BLaER1 treated with 17β-estradiol and CSF1 and Interleukin-3, amounts not matched to agents 10 nM and 100 nM (cell line): ENCODE data around the gene NFAT5.
"Not testable (repeated sequence)": the region's sequence is repeated elsewhere in the genome, so short reads cannot be mapped to it uniquely, and the experiment has no call there.

ENCODE experiments used
- H3K27ac ChIP-seq, 11 experiments: shearing (Covaris generic); formaldehyde crosslinking; 2 replicates each; pipeline ENCODE4 v1.8.1; 2022
- H3K27me3 ChIP-seq, 11 experiments: shearing (Covaris generic); formaldehyde crosslinking; 2 replicates each; pipeline ENCODE4 v1.8.1; 2022
- H3K36me3 ChIP-seq, 11 experiments: shearing (Covaris generic); formaldehyde crosslinking; 2 replicates each; pipeline ENCODE4 v1.8.1; 2022
- H3K4me1 ChIP-seq, 10 experiments: shearing (Covaris generic); formaldehyde crosslinking; 2 replicates each; pipeline ENCODE4 v1.8.1; 2022
- H3K4me2 ChIP-seq, 11 experiments: shearing (Covaris generic); formaldehyde crosslinking; 2 replicates each; pipeline ENCODE4 v1.8.1; 2022
- H3K4me3 ChIP-seq, 10 experiments: shearing (Covaris generic); formaldehyde crosslinking; 2 replicates each; pipeline ENCODE4 v1.8.1; 2022
- H3K9ac ChIP-seq, 11 experiments: shearing (Covaris generic); formaldehyde crosslinking; 2 replicates each; pipeline ENCODE4 v1.8.1; 2022
- H3K9me3 ChIP-seq, 11 experiments: shearing (Covaris generic); formaldehyde crosslinking; replicated peaks in 1 of 11; 2 replicates each; pipeline ENCODE4 v1.8.1; 2022
- H4K20me1 ChIP-seq, 11 experiments: shearing (Covaris generic); formaldehyde crosslinking; 2 replicates each; pipeline ENCODE4 v1.8.1; 2022
- Cebpa-rat ChIP-seq, 11 experiments: shearing (Covaris generic); IDR thresholded peaks; 2 replicates each; pipeline ENCODE4 v1.8.1; 2022

The NFAT5 gene

GRCh38 chr16:69542974-69543373, 22.8 kb upstream of the NFAT5 start:
- H3K4me2 ChIP-seq: peak overlapping the region in 4 of 11 experiments; percentile 29 to 66 (median 50); a peak in 7 of 22 replicates
- H3K9ac ChIP-seq: no peak overlapping the region
- TF ChIP-seq Cebpa-rat (IDR thresholded peaks at IDR 0.05): no peak
- H3K4me3 ChIP-seq: no peak overlapping the region
- no peaks in the 10 kb centered on the region for H3K36me3 ChIP-seq
- H3K9me3 ChIP-seq: peaks cover 0 to 7% (median 0%) of the 10 kb centered on the region in 11 experiments; a peak in 2 of 22 replicates
- H4K20me1 ChIP-seq: no peaks in the 10 kb centered on the region
- peaks cover 1 to 65% (median 40%) of the 10 kb centered on the region in 10 experiments; a peak in 18 of 20 replicates for H3K4me1 ChIP-seq
- H3K27me3 ChIP-seq: no peaks in the 10 kb centered on the region
- no peak overlapping the region for H3K27ac ChIP-seq

GRCh38 chr16:69544088-69544487, 21.7 kb upstream of the NFAT5 start:
- H3K36me3 ChIP-seq: no peaks in the 10 kb centered on the region
- no peak overlapping the region for H3K27ac ChIP-seq
- H3K9ac ChIP-seq: no peak overlapping the region
- H4K20me1 ChIP-seq: no peaks in the 10 kb centered on the region
- H3K9me3 ChIP-seq: no peaks in the 10 kb centered on the region; a peak in 1 of 22 replicates
- H3K4me2 ChIP-seq: peak overlapping the region in 5 of 11 experiments; percentile 6 to 66 (median 37); a peak in 8 of 22 replicates
- TF ChIP-seq Cebpa-rat (IDR thresholded peaks at IDR 0.05): no peak
- H3K4me1 ChIP-seq: peaks cover 0 to 53% (median 36%) of the 10 kb centered on the region in 10 experiments; a peak in 16 of 20 replicates
- no peaks in the 10 kb centered on the region for H3K27me3 ChIP-seq
- H3K4me3 ChIP-seq: no peak overlapping the region

- H3K4me3 ChIP-seq, H3K9me3 ChIP-seq, H3K9ac ChIP-seq, H3K4me2 ChIP-seq, H4K20me1 ChIP-seq, H3K27me3 ChIP-seq, H3K27ac ChIP-seq, H3K36me3 ChIP-seq: not testable (repeated sequence)
- peaks cover 0 to 28% (median 15%) of the 10 kb centered on the region in 10 experiments; a peak in 16 of 20 replicates for H3K4me1 ChIP-seq
These were observed 19.1 kb upstream of the NFAT5 start for GRCh38 chr16:69546663-69547062.

- Histone ChIP-seq H4K20me1 (no peaks in the 10 kb centered on the region), H3K4me1 (peaks cover 0 to 20% (median 12%) of the 10 kb centered on the region in 10 experiments; a peak in 13 of 20 replicates), H3K4me3 (no peak overlapping the region), H3K9ac (no peak overlapping the region), H3K9me3 (no peaks in the 10 kb centered on the region), H3K27me3 (no peaks in the 10 kb centered on the region), H3K4me2 (no peak overlapping the region), H3K36me3 (no peaks in the 10 kb centered on the region), H3K27ac (no peak overlapping the region)
- TF ChIP-seq Cebpa-rat (IDR thresholded peaks at IDR 0.05): no peak
These were observed 12.4 kb upstream of the NFAT5 start for GRCh38 chr16:69553332-69553731.

- no peaks in the 10 kb centered on the region for H3K9me3 ChIP-seq
- H3K36me3 ChIP-seq: no peaks in the 10 kb centered on the region
- no peak overlapping the region for H3K27ac ChIP-seq
- no peaks in the 10 kb centered on the region for H4K20me1 ChIP-seq
- no peak overlapping the region for H3K9ac ChIP-seq
- peaks cover 0 to 20% (median 12%) of the 10 kb centered on the region in 10 experiments; a peak in 13 of 20 replicates for H3K4me1 ChIP-seq
- no peaks in the 10 kb centered on the region for H3K27me3 ChIP-seq
- no peak for TF ChIP-seq Cebpa-rat (IDR thresholded peaks at IDR 0.05)
- no peak overlapping the region for H3K4me3 ChIP-seq
- peak overlapping the region in 5 of 11 experiments; percentile 35 to 61 (median 52); a peak in 7 of 22 replicates for H3K4me2 ChIP-seq
These were observed 11.3 kb upstream of the NFAT5 start for GRCh38 chr16:69554495-69554894.

GRCh38 chr16:69555437-69555836, 10.3 kb upstream of the NFAT5 start:
- Histone ChIP-seq H3K9ac (no peak overlapping the region), H4K20me1 (no peaks in the 10 kb centered on the region), H3K4me3 (no peak overlapping the region), H3K36me3 (no peaks in the 10 kb centered on the region), H3K4me2 (peak overlapping the region in 8 of 11 experiments; percentile 1 to 61 (median 42); a peak in 13 of 22 replicates), H3K9me3 (no peaks in the 10 kb centered on the region), H3K27me3 (no peaks in the 10 kb centered on the region), H3K27ac (no peak overlapping the region), H3K4me1 (peaks cover 0 to 20% (median 12%) of the 10 kb centered on the region in 10 experiments; a peak in 13 of 20 replicates)
- no peak for TF ChIP-seq Cebpa-rat (IDR thresholded peaks at IDR 0.05)

- Histone ChIP-seq H3K9ac (no peak overlapping the region), H3K27me3 (no peaks in the 10 kb centered on the region), H3K4me1 (peaks cover 0 to 20% (median 12%) of the 10 kb centered on the region in 10 experiments; a peak in 13 of 20 replicates)
These were observed 9.9 kb upstream of the NFAT5 start for GRCh38 chr16:69555867-69556266.

GRCh38 chr16:69559164-69559563, 6.6 kb upstream of the NFAT5 start:
- H3K27ac ChIP-seq: no peak overlapping the region
- no peaks in the 10 kb centered on the region for H4K20me1 ChIP-seq
- H3K27me3 ChIP-seq: no peaks in the 10 kb centered on the region
- no peak overlapping the region for H3K4me2 ChIP-seq
- peaks cover 11 to 38% (median 27%) of the 10 kb centered on the region in 10 experiments for H3K4me1 ChIP-seq
- TF ChIP-seq Cebpa-rat (IDR thresholded peaks at IDR 0.05): no peak
- no peak overlapping the region for H3K9ac ChIP-seq
- H3K9me3 ChIP-seq: no peaks in the 10 kb centered on the region
- H3K36me3 ChIP-seq: no peaks in the 10 kb centered on the region
- no peak overlapping the region for H3K4me3 ChIP-seq

More at GRCh38 chr16:69555867-69556266, 9.9 kb upstream of the NFAT5 start:
- Histone ChIP-seq H3K4me3 (no peak overlapping the region), H3K36me3 (no peaks in the 10 kb centered on the region), H3K27ac (no peak overlapping the region), H4K20me1 (no peaks in the 10 kb centered on the region), H3K9me3 (no peaks in the 10 kb centered on the region), H3K4me2 (peak overlapping the region in 7 of 11 experiments; percentile 8 to 61 (median 48); a peak in 9 of 22 replicates)
- no peak for TF ChIP-seq Cebpa-rat (IDR thresholded peaks at IDR 0.05)

GRCh38 chr16:69561367-69561766, 4.4 kb upstream of the NFAT5 start:
- H3K4me1 ChIP-seq: peaks cover 15 to 31% (median 22%) of the 10 kb centered on the region in 10 experiments
- not testable (repeated sequence) for H3K27ac ChIP-seq, H3K9me3 ChIP-seq, H3K4me2 ChIP-seq, H3K9ac ChIP-seq, H3K36me3 ChIP-seq, H4K20me1 ChIP-seq, H3K4me3 ChIP-seq, H3K27me3 ChIP-seq

GRCh38 chr16:69561901-69562300, 3.9 kb upstream of the NFAT5 start:
- H3K36me3 ChIP-seq: no peaks in the 10 kb centered on the region
- H3K4me1 ChIP-seq: peaks cover 15 to 31% (median 22%) of the 10 kb centered on the region in 10 experiments
- no peak overlapping the region for H3K27ac ChIP-seq
- H3K9me3 ChIP-seq: no peaks in the 10 kb centered on the region
- H3K27me3 ChIP-seq: no peaks in the 10 kb centered on the region
- H3K4me3 ChIP-seq: no peak overlapping the region
- 0 out of 22 replicates have a peak, but pooled peaks of 1 of the 11 experiments have one; percentile 26 for TF ChIP-seq Cebpa-rat (IDR thresholded peaks at IDR 0.05)
- H4K20me1 ChIP-seq: peaks cover under 1 to 7% (median 5%) of the 10 kb centered on the region in 11 experiments; a peak in 17 of 22 replicates
- peak overlapping the region in 2 of 11 experiments; percentile 10 to 27; a peak in 1 of 22 replicates for H3K4me2 ChIP-seq
- no peak overlapping the region for H3K9ac ChIP-seq
